ENCODE data around the gene OVCH1. TPM values are rescaled to one million over a fixed set of nuclear protein-coding genes. Genes with fewer than 3 reads are reported as not detected.
"Not testable (repeated sequence)": the region's sequence is repeated elsewhere in the genome, so short reads cannot be mapped to it uniquely, and the experiment has no call there.

OVCH1 gene
- total RNA-seq, 1 experiment from 2014 or later, result 0.04 TPM

GRCh38 chr12:29396774-29397173 lies 100.7 kb downstream of the OVCH1 start (continued):
- TF ChIP-seq MXD4 (CRISPR knock-in tag; IDR thresholded peaks at IDR 0.05; ENCODE audit: borderline replicate concordance), result no peak
- no peak for TF ChIP-seq GABPB1 (CRISPR knock-in tag; IDR thresholded peaks at IDR 0.05)
- TF ChIP-seq E2F1 (CRISPR knock-in tag; IDR thresholded peaks at IDR 0.05), result no peak

GRCh38 chr12:29395356-29395755 lies 102.1 kb downstream of the OVCH1 start:
- Mint-ChIP-seq H3K4me3 (no peak overlapping the region), H3K4me1 (no peaks in the 10 kb centered on the region), H3K9me3 (no peaks in the 10 kb centered on the region), H3K27me3 (ENCODE audit: low read depth) (no peaks in the 10 kb centered on the region), H3K36me3 (no peaks in the 10 kb centered on the region), H3K27ac (no peak overlapping the region)
- ChIA-PET POLR2A (no interaction called here), CTCF (no interaction called here)
- DNase-seq (ENCODE audit: low spot score), result no peak
- TF ChIP-seq NFE2L1 (CRISPR knock-in tag; IDR thresholded peaks at IDR 0.05) (no peak), SMAD4 (CRISPR knock-in tag; IDR thresholded peaks at IDR 0.05) (no peak), CREB1 (CRISPR knock-in tag; IDR thresholded peaks at IDR 0.05) (no peak), CREM (CRISPR knock-in tag; IDR thresholded peaks at IDR 0.05) (no peak), ZSCAN18 (CRISPR knock-in tag; IDR thresholded peaks at IDR 0.05) (no peak), ZNF396 (CRISPR knock-in tag; IDR thresholded peaks at IDR 0.05; ENCODE audit: borderline replicate concordance) (no peak), ZNF512 (CRISPR knock-in tag; IDR thresholded peaks at IDR 0.05; ENCODE audit: borderline replicate concordance) (no peak), HMGXB4 (CRISPR knock-in tag; IDR thresholded peaks at IDR 0.05) (no peak), ZNF219 (CRISPR knock-in tag; IDR thresholded peaks at IDR 0.05; ENCODE audit: borderline replicate concordance) (no peak), USF1 (CRISPR knock-in tag; IDR thresholded peaks at IDR 0.05) (no peak), PRRX2 (CRISPR knock-in tag; IDR thresholded peaks at IDR 0.05) (no peak), MXD4 (CRISPR knock-in tag; IDR thresholded peaks at IDR 0.05; ENCODE audit: borderline replicate concordance) (no peak), OVOL2 (CRISPR knock-in tag; IDR thresholded peaks at IDR 0.05; ENCODE audit: borderline replicate concordance) (no peak), ZBTB21 (CRISPR knock-in tag; IDR thresholded peaks at IDR 0.05; ENCODE audit: borderline replicate concordance) (no peak), USF2 (CRISPR knock-in tag; IDR thresholded peaks at IDR 0.05) (no peak), NR1H2 (CRISPR knock-in tag; IDR thresholded peaks at IDR 0.05) (no peak), E2F5 (CRISPR knock-in tag; IDR thresholded peaks at IDR 0.05) (no peak)
- no peak for ATAC-seq

- H3K9me3 Mint-ChIP-seq; POLR2A ChIA-PET; H3K4me1 Mint-ChIP-seq; CTCF ChIA-PET; H3K27ac Mint-ChIP-seq; ATAC-seq; H3K36me3 Mint-ChIP-seq; H3K4me3 Mint-ChIP-seq; DNase-seq (ENCODE audit: low spot score); H3K27me3 Mint-ChIP-seq (ENCODE audit: low read depth): not testable (repeated sequence)
These were observed 107.1 kb downstream of the OVCH1 start for GRCh38 chr12:29390419-29390818.
